Hepatocyte (in vitro differentiated cells): ENCODE results near the gene CUX1. TPM values are rescaled to one million over a fixed set of nuclear protein-coding genes. Genes with fewer than 3 reads are reported as not detected.
"Not testable (repeated sequence)": the region's sequence is repeated elsewhere in the genome, so short reads cannot be mapped to it uniquely, and the experiment has no call there.

Experiments used
- DNase-seq: peaks from one replicate; pipeline ENCODE4 v3.0.0-alpha.2; 2016; ENCODE audit warnings: low spot score
- H2AFZ ChIP-seq: fragments of 200-600 bp; sonication (generic); 2 replicates; pipeline ENCODE4 v1.6.0; 2016; ENCODE audit warnings: antibody characterized with exemption, mild to moderate bottlenecking
- H3K27ac ChIP-seq: fragments of 200-600 bp; sonication (generic); 2 replicates; pipeline ENCODE4 v1.5.1; 2016; ENCODE audit warnings: mild to moderate bottlenecking
- H3K27me3 ChIP-seq: fragments of 200-600 bp; sonication (generic); 2 replicates; pipeline ENCODE4 v1.6.1; 2016
- H3K36me3 ChIP-seq: fragments of 200-600 bp; sonication (generic); replicated peaks from 2 replicates; pipeline ENCODE4 v1.5.1; 2016; ENCODE audit warnings: low read depth; ENCODE audit not compliant: insufficient read depth
- H3K4me1 ChIP-seq: fragments of 200-600 bp; sonication (generic); 2 replicates; pipeline ENCODE4 v1.5.1; 2016; ENCODE audit warnings: mild to moderate bottlenecking, moderate library complexity; ENCODE audit not compliant: insufficient read depth
- H3K4me2 ChIP-seq: fragments of 200-600 bp; sonication (generic); 2 replicates; pipeline ENCODE4 v1.6.0; 2016
- H3K4me3 ChIP-seq: fragments of 200-600 bp; sonication (generic); 2 replicates; pipeline ENCODE4 v1.5.1; 2016; ENCODE audit warnings: mild to moderate bottlenecking
- H3K79me2 ChIP-seq: fragments of 200-600 bp; sonication (generic); 2 replicates; pipeline ENCODE4 v1.6.0; 2017; ENCODE audit warnings: mild to moderate bottlenecking
- H3K9me2 ChIP-seq: fragments of 200-600 bp; sonication (generic); replicated peaks from 2 replicates; pipeline ENCODE4 v1.6.0; 2017; ENCODE audit warnings: mild to moderate bottlenecking; ENCODE audit not compliant: insufficient read depth
- H3K9me3 ChIP-seq: fragments of 200-600 bp; sonication (generic); 2 replicates; pipeline ENCODE4 v1.5.1; 2016; ENCODE audit warnings: low read depth, mild to moderate bottlenecking
- H4K20me1 ChIP-seq: fragments of 200-600 bp; sonication (generic); 2 replicates; pipeline ENCODE4 v1.6.0; 2016; ENCODE audit warnings: mild to moderate bottlenecking; ENCODE audit not compliant: insufficient read depth, poor library complexity, severe bottlenecking
- CTCF ChIP-seq: fragments of 200-600 bp; sonication (generic); IDR thresholded peaks from 2 replicates; pipeline ENCODE4 v1.5.1; 2016; ENCODE audit warnings: antibody characterized with exemption, mild to moderate bottlenecking; ENCODE audit not compliant: poor library complexity
- EZH2 ChIP-seq: fragments of 200-600 bp; sonication (generic); IDR thresholded peaks from 2 replicates; pipeline ENCODE4 v1.6.1; 2016; ENCODE audit warnings: antibody characterized with exemption, mild to moderate bottlenecking, borderline replicate concordance
- EZH2phosphoT487 ChIP-seq: fragments of 200-600 bp; sonication (generic); IDR thresholded peaks from one replicate; pipeline ENCODE4 v1.6.1; 2018; ENCODE audit warnings: antibody characterized with exemption, mild to moderate bottlenecking, low read depth, moderate library complexity; ENCODE audit not compliant: unreplicated experiment, severe bottlenecking
- WGBS: methylation state at CpG from one replicate; pipeline ENCODE4 v1.1.6; 2016; ENCODE audit warnings: low lambda C conversion rate; ENCODE audit errors: missing lambda C conversion rate; 5-methylcytosine and 5-hydroxymethylcytosine counted together
- polyA plus RNA-seq: library from polyadenylated mRNA; unstranded; fragments of >200 nt; fragmentation: Nextera tagmentation; extraction: Ambion mirVana; gene quantifications from 2 replicates; pipeline ENCODE4 v1.2.1, GENCODE V29; 2016
- total RNA-seq: library from RNA; depleted of rRNA; stranded (reverse); fragments of >200 nt; gene quantifications from 2 replicates; pipeline ENCODE4 v1.2.3, GENCODE V29; 2014

CUX1 gene
- total and polyA plus RNA-seq, 2 experiments from 2014 or later, result 60.1 to 76.8 TPM

GRCh38 chr7:101918426-101918825, 101.0 kb downstream of the CUX1 start:
- Histone ChIP-seq H3K4me2 (no peak overlapping the region), H3K36me3 (no peaks in the 10 kb centered on the region), H4K20me1 (no peaks in the 10 kb centered on the region), H3K79me2 (peaks cover 88% of the 10 kb centered on the region), H2AFZ (no peak overlapping the region), H3K9me2 (no peaks in the 10 kb centered on the region), H3K4me1 (peaks cover 21% of the 10 kb centered on the region), H3K4me3 (no peak overlapping the region), H3K27ac (no peak overlapping the region), H3K27me3 (no peaks in the 10 kb centered on the region), H3K9me3 (no peaks in the 10 kb centered on the region)
- 98% methylated on average over 9 of the region's 9 CpGs for WGBS
- no peak for DNase-seq
- TF ChIP-seq EZH2, result no peak
- no peak for TF ChIP-seq EZH2phosphoT487
- TF ChIP-seq CTCF, result no peak

GRCh38 chr7:101919363-101920115, 102.1 kb downstream of the CUX1 start:
- no peak overlapping the region for H3K4me3 ChIP-seq
- H3K79me2 ChIP-seq, result peaks cover 89% of the 10 kb centered on the region
- H3K4me1 ChIP-seq, result peaks cover 17% of the 10 kb centered on the region
- H3K27me3 ChIP-seq, result no peaks in the 10 kb centered on the region
- no peaks in the 10 kb centered on the region for H3K9me2 ChIP-seq
- H3K9me3 ChIP-seq, result no peaks in the 10 kb centered on the region
- 97% methylated on average over 24 of the region's 24 CpGs for WGBS
- no peaks in the 10 kb centered on the region for H4K20me1 ChIP-seq
- H3K27ac ChIP-seq, result no peak overlapping the region
- H3K36me3 ChIP-seq, result no peaks in the 10 kb centered on the region
- no peak overlapping the region for H3K4me2 ChIP-seq
- DNase-seq, result no peak
- H2AFZ ChIP-seq, result no peak overlapping the region
- TF ChIP-seq EZH2 (no peak), CTCF (no peak), EZH2phosphoT487 (no peak)

- peaks cover 89% of the 10 kb centered on the region for H3K79me2 ChIP-seq
- 94% methylated on average over 11 of the region's 11 CpGs for WGBS
- no peaks in the 10 kb centered on the region for H3K36me3 ChIP-seq
These were observed 103.6 kb downstream of the CUX1 start for GRCh38 chr7:101921061-101921460.

GRCh38 chr7:101921546-101922489, 104.4 kb downstream of the CUX1 start:
- Histone ChIP-seq H3K79me2 (peaks cover 91% of the 10 kb centered on the region), H3K27ac (peak overlapping the region; percentile 93), H3K4me1 (peaks cover 15% of the 10 kb centered on the region), H3K4me2 (peak overlapping the region; percentile 40)
- H3K9me2 ChIP-seq, H3K36me3 ChIP-seq, H4K20me1 ChIP-seq, H2AFZ ChIP-seq, H3K4me3 ChIP-seq, H3K9me3 ChIP-seq, H3K27me3 ChIP-seq: not testable (repeated sequence)
- DNase-seq, result peak; percentile 57
- 85% methylated on average over 14 of the region's 14 CpGs for WGBS

More at GRCh38 chr7:101921061-101921460, 103.6 kb downstream of the CUX1 start:
- TF ChIP-seq EZH2 (no peak), CTCF (no peak), EZH2phosphoT487 (no peak)
- Histone ChIP-seq H3K4me1 (peaks cover 15% of the 10 kb centered on the region), H2AFZ (no peak overlapping the region), H3K9me2 (no peaks in the 10 kb centered on the region), H3K4me3 (no peak overlapping the region), H3K27me3 (no peaks in the 10 kb centered on the region), H3K27ac (peak overlapping the region; percentile 93), H3K9me3 (no peaks in the 10 kb centered on the region), H3K4me2 (no peak overlapping the region), H4K20me1 (no peaks in the 10 kb centered on the region)
- no peak for DNase-seq
